GM18499 (cell line): ENCODE results near the gene DGCR6.
"Not testable (repeated sequence)": the region's sequence is repeated elsewhere in the genome, so short reads cannot be mapped to it uniquely, and the experiment has no call there.

Source experiments
- ATAC-seq: cut with Tn5 transposase; IDR thresholded peaks from one replicate; pipeline ENCODE4 v1.9.1; 2021; ENCODE audit warnings: moderate number of reproducible peaks; ENCODE audit not compliant: insufficient read depth, unreplicated experiment

DGCR6 gene

GRCh38 chr22:18905540-18906409, at the start of gene DGCR6:
TSS of gene DGCR6 (plus strand) at chr22:18906320. CDS start at chr22:18906375, 55 bp downstream.
- ATAC-seq = no peak

- not testable (repeated sequence) for ATAC-seq
Measured at GRCh38 chr22:18859314-18859713, 46.8 kb upstream of the DGCR6 start.

GRCh38 chr22:18881260-18881659, 24.9 kb upstream of the DGCR6 start:
- not testable (repeated sequence) for ATAC-seq

- not testable (repeated sequence) for ATAC-seq
Measured at GRCh38 chr22:18884465-18884864, 21.7 kb upstream of the DGCR6 start.

- no peak for ATAC-seq
Measured at GRCh38 chr22:18888115-18888514, 18.0 kb upstream of the DGCR6 start.

GRCh38 chr22:18890510-18891192, 15.5 kb upstream of the DGCR6 start:
- ATAC-seq = not testable (repeated sequence)

- ATAC-seq = not testable (repeated sequence)
Measured at GRCh38 chr22:18893775-18894174, 12.3 kb upstream of the DGCR6 start.

GRCh38 chr22:18896037-18896657, 10.0 kb upstream of the DGCR6 start:
- not testable (repeated sequence) for ATAC-seq

GRCh38 chr22:18906410-18906745, 258 bp downstream of the DGCR6 start:
- not testable (repeated sequence) for ATAC-seq

- no peak for ATAC-seq
Measured at GRCh38 chr22:18906896-18907295, 776 bp downstream of the DGCR6 start.

GRCh38 chr22:18909556-18909955, 3.4 kb downstream of the DGCR6 start:
- ATAC-seq = no peak

- not testable (repeated sequence) for ATAC-seq
Measured at GRCh38 chr22:18911535-18911934, 5.4 kb downstream of the DGCR6 start.

GRCh38 chr22:18912264-18912946, 6.3 kb downstream of the DGCR6 start:
- ATAC-seq = not testable (repeated sequence)

- not testable (repeated sequence) for ATAC-seq
Measured at GRCh38 chr22:18914558-18914957, 8.4 kb downstream of the DGCR6 start.

- not testable (repeated sequence) for ATAC-seq
Measured at GRCh38 chr22:18915550-18915949, 9.4 kb downstream of the DGCR6 start.

GRCh38 chr22:18917818-18918217, 11.7 kb downstream of the DGCR6 start:
- ATAC-seq = not testable (repeated sequence)

GRCh38 chr22:18920257-18920902, 14.3 kb downstream of the DGCR6 start:
- not testable (repeated sequence) for ATAC-seq

GRCh38 chr22:18925368-18926064, 19.4 kb downstream of the DGCR6 start:
- ATAC-seq = no peak

GRCh38 chr22:18927020-18927419, 20.9 kb downstream of the DGCR6 start:
- ATAC-seq = no peak
